ENCODE results near the gene EBP.

DNA sequence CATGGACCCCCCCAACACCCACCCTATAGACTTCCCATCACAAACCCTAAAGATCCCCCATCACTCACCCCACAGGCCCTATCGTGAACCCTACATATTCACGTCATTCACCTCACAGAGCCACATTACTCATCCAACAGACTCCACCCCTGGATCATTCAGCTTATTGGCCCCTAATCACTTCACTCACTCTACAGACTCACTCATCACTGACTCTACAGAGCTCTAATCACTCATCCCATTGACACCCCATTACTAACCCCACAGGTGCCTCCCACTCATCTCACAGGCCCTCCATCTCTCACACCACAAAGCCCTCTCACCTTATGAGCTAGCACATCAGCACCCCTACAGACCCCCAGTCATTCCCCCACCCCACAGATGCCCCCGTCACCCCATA lies 11.6 kb downstream of the EBP start:
- TF ChIP-seq, protein P1, sequence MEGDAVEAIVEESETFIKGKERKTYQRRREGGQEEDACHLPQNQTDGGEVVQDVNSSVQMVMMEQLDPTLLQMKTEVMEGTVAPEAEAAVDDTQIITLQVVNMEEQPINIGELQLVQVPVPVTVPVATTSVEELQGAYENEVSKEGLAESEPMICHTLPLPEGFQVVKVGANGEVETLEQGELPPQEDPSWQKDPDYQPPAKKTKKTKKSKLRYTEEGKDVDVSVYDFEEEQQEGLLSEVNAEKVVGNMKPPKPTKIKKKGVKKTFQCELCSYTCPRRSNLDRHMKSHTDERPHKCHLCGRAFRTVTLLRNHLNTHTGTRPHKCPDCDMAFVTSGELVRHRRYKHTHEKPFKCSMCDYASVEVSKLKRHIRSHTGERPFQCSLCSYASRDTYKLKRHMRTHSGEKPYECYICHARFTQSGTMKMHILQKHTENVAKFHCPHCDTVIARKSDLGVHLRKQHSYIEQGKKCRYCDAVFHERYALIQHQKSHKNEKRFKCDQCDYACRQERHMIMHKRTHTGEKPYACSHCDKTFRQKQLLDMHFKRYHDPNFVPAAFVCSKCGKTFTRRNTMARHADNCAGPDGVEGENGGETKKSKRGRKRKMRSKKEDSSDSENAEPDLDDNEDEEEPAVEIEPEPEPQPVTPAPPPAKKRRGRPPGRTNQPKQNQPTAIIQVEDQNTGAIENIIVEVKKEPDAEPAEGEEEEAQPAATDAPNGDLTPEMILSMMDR (IDR thresholded peaks at IDR 0.05) = no peak
- no peak for TF ChIP-seq POLR2A (IDR thresholded peaks at IDR 0.05)

Data from lower leg skin (tissue), 3 donors.